IMR-90 (cell line): ENCODE results near the gene CACNA1D. TPM values are rescaled to one million over a fixed set of nuclear protein-coding genes. Genes with fewer than 3 reads are reported as not detected.

ENCODE experiments used
- ATAC-seq: fragments of 200-7000 bp; cut with Tn5 transposase; 2 replicates; pipeline ENCODE4 v1.9.1; 2020; ENCODE audit warnings: low read depth, mild to moderate bottlenecking, moderate library complexity
- BruUV-seq: library from RNA; stranded (reverse); fragments of 400-500 nt; replicated peaks from 2 replicates; lab custom pipeline; 2021; lab: Mats Ljungman, UMichigan
- CTCF ChIA-PET: fragments of 300-600 bp; formaldehyde crosslinking; extraction: SDS; loops from one replicate; lab custom pipeline; 2021; ENCODE audit warnings: antibody characterized with exemption; lab: Yijun Ruan, JAX
- POLR2A ChIA-PET: fragments of 300-600 bp; sonication (Branson Sonifier 250); formaldehyde crosslinking; loops from one replicate; lab custom pipeline; 2022; ENCODE audit warnings: antibody characterized with exemption; ENCODE audit not compliant: unreplicated experiment; lab: Charles Lee
- DNase-seq: peaks from one replicate; pipeline ENCODE4 v3.0.0; 2013
- H2AFZ ChIP-seq: replicated peaks from 2 replicates; pipeline ENCODE3; 2013; ENCODE audit warnings: low read length, mild to moderate bottlenecking; ENCODE audit not compliant: poor library complexity
- H2AK5ac ChIP-seq: 2 replicates; pipeline ENCODE4 v1.6.1; 2013; ENCODE audit warnings: low read depth, low read length, inconsistent platforms
- H2AK9ac ChIP-seq: replicated peaks from 2 replicates; pipeline ENCODE3; 2013; ENCODE audit warnings: mild to moderate bottlenecking, low read depth, low read length, moderate library complexity; ENCODE audit not compliant: poor library complexity
- H2BK120ac ChIP-seq: 2 replicates; pipeline ENCODE4 v1.6.1; 2013; ENCODE audit warnings: low read depth, low read length, inconsistent platforms
- H2BK15ac ChIP-seq: 3 replicates; pipeline ENCODE4 v1.6.1; 2013; ENCODE audit warnings: low read depth, low read length, inconsistent platforms
- H2BK20ac ChIP-seq: 2 replicates; pipeline ENCODE4 v1.6.1; 2013; ENCODE audit warnings: low read depth, mild to moderate bottlenecking, inconsistent platforms, low read length, moderate library complexity
- H2BK5ac ChIP-seq: 2 replicates; pipeline ENCODE4 v1.6.1; 2013; ENCODE audit warnings: mild to moderate bottlenecking, low read depth, low read length, inconsistent platforms; ENCODE audit not compliant: poor library complexity, severe bottlenecking
- H3K14ac ChIP-seq: replicated peaks from 2 replicates; pipeline ENCODE4 v1.6.1; 2013; ENCODE audit warnings: low read depth, low read length, inconsistent platforms
- H3K18ac ChIP-seq: 2 replicates; pipeline ENCODE4 v1.6.1; 2013; ENCODE audit warnings: low read depth, low read length, control low read depth
- H3K23ac ChIP-seq: 2 replicates; pipeline ENCODE4 v1.6.1; 2013; ENCODE audit warnings: low read depth, low read length, inconsistent platforms
- H3K27ac ChIP-seq: 2 replicates; pipeline ENCODE4 v1.5.1; 2013; ENCODE audit warnings: mild to moderate bottlenecking, control low read depth, low read length; ENCODE audit not compliant: insufficient read depth
- H3K27me3 ChIP-seq: 2 replicates; pipeline ENCODE4 v1.6.1; 2013; ENCODE audit warnings: low read length; ENCODE audit not compliant: control insufficient read depth, insufficient read depth
- H3K36me3 ChIP-seq: 2 replicates; pipeline ENCODE4 v1.6.1; 2013; ENCODE audit warnings: low read length, mixed read lengths; ENCODE audit not compliant: control insufficient read depth, insufficient read depth
- H3K4ac ChIP-seq: 2 replicates; pipeline ENCODE4 v1.6.1; 2013; ENCODE audit warnings: low read depth, low read length, inconsistent platforms
- H3K4me1 ChIP-seq: 2 replicates; pipeline ENCODE4 v1.6.1; 2013; ENCODE audit warnings: low read length, mixed read lengths; ENCODE audit not compliant: control insufficient read depth, insufficient read depth
- H3K4me2 ChIP-seq: 2 replicates; pipeline ENCODE4 v1.6.1; 2013; ENCODE audit warnings: low read depth, mild to moderate bottlenecking, control low read depth, low read length, moderate library complexity
- H3K4me3 ChIP-seq: 2 replicates; pipeline ENCODE4 v1.5.1; 2013; ENCODE audit warnings: low read depth, mild to moderate bottlenecking, control low read depth, low read length, moderate library complexity; ENCODE audit not compliant: insufficient read depth
- H3K56ac ChIP-seq: 2 replicates; pipeline ENCODE4 v1.6.1; 2013; ENCODE audit warnings: low read length, inconsistent platforms; ENCODE audit not compliant: insufficient read depth; ENCODE audit errors: extremely low read depth
- H3K79me1 ChIP-seq, 2 experiments: 2 replicates each; pipeline ENCODE4 v1.6.1; 2013; ENCODE audit warnings: low read length in 2 of 2, inconsistent platforms in 1 of 2, low read depth in 1 of 2
- H3K9ac ChIP-seq: 2 replicates; pipeline ENCODE4 v1.6.1; 2013; ENCODE audit warnings: low read depth, low read length, control low read depth
- H3K9me1 ChIP-seq: 2 replicates; pipeline ENCODE4 v1.6.1; 2013; ENCODE audit warnings: low read length, inconsistent platforms; ENCODE audit not compliant: insufficient read depth
- H3K9me3 ChIP-seq: 2 replicates; pipeline ENCODE4 v1.6.1; 2013; ENCODE audit warnings: low read length; ENCODE audit not compliant: control insufficient read depth, insufficient read depth
- H4K20me1 ChIP-seq: 2 replicates; pipeline ENCODE4 v1.6.1; 2013; ENCODE audit warnings: low read length, inconsistent platforms; ENCODE audit not compliant: insufficient read depth
- H4K5ac ChIP-seq: 2 replicates; pipeline ENCODE4 v1.6.1; 2013; ENCODE audit warnings: mild to moderate bottlenecking, low read depth, low read length, control low read depth
- H4K8ac ChIP-seq, 2 experiments: 2 replicates each; pipeline ENCODE4 v1.6.1; 2013; ENCODE audit warnings: low read depth in 2 of 2, low read length in 2 of 2, control low read depth in 1 of 2, inconsistent platforms in 1 of 2
- H4K91ac ChIP-seq: 2 replicates; pipeline ENCODE4 v1.6.1; 2013; ENCODE audit warnings: low read depth, low read length, inconsistent platforms; ENCODE audit not compliant: insufficient read depth
- CEBPB ChIP-seq: IDR thresholded peaks from 2 replicates; pipeline ENCODE4 v1.6.1; 2012; ENCODE audit warnings: low read depth, low read length, improper control_type of control experiment
- CTCF ChIP-seq: conservative IDR thresholded peaks from 2 replicates; pipeline ENCODE4 v1.5.1; 2012; ENCODE audit warnings: mild to moderate bottlenecking, low read depth, low read length, improper control_type of control experiment
- ELK1 ChIP-seq: fragments of 150-350 bp; IDR thresholded peaks from 2 replicates; pipeline ENCODE4 v1.6.1; 2016; ENCODE audit warnings: low read depth, mild to moderate bottlenecking, low read length, moderate library complexity, borderline replicate concordance
- FOS ChIP-seq: fragments of 150-350 bp; IDR thresholded peaks from 2 replicates; pipeline ENCODE4 v1.6.1; 2016; ENCODE audit warnings: low read depth, low read length
- MAFK ChIP-seq: IDR thresholded peaks from 2 replicates; pipeline ENCODE4 v1.6.1; 2012; ENCODE audit warnings: low read depth, low read length, improper control_type of control experiment
- MAZ ChIP-seq: IDR thresholded peaks from 2 replicates; pipeline ENCODE4 v1.6.1; 2012; ENCODE audit warnings: low read depth, mild to moderate bottlenecking, low read length, improper control_type of control experiment, moderate library complexity, borderline replicate concordance
- MXI1 ChIP-seq: IDR thresholded peaks from 2 replicates; pipeline ENCODE4 v1.6.1; 2012; ENCODE audit warnings: low read depth, mild to moderate bottlenecking, low read length, moderate library complexity, borderline replicate concordance
- NFE2L2 ChIP-seq: fragments of 150-350 bp; IDR thresholded peaks from 2 replicates; pipeline ENCODE4 v1.6.1; 2016; ENCODE audit warnings: low read depth, mild to moderate bottlenecking, low read length
- POLR2A ChIP-seq: IDR thresholded peaks from 2 replicates; pipeline ENCODE4 v1.6.1; 2012; ENCODE audit warnings: mild to moderate bottlenecking, low read depth, low read length
- RAD21 ChIP-seq: IDR thresholded peaks from 2 replicates; pipeline ENCODE4 v1.6.1; 2012; ENCODE audit warnings: low read length, improper control_type of control experiment
- RCOR1 ChIP-seq: IDR thresholded peaks from 2 replicates; pipeline ENCODE4 v1.6.1; 2012; ENCODE audit warnings: mild to moderate bottlenecking, low read length, improper control_type of control experiment; ENCODE audit not compliant: insufficient replicate concordance
- SMC3 ChIP-seq: fragments of 150-350 bp; IDR thresholded peaks from 2 replicates; pipeline ENCODE4 v1.6.1; 2016; ENCODE audit warnings: low read depth, mild to moderate bottlenecking, antibody characterized with exemption, low read length, moderate library complexity
- WGBS, 2 experiments: methylation state at CpG; one replicate each; pipeline versions ENCODE4 v1.1.5 to v1.1.7; 2013; ENCODE audit warnings: missing lambda C conversion rate in 2 of 2; ENCODE audit not compliant: insufficient read length in 1 of 2; ENCODE audit errors: extremely low coverage in 2 of 2; 5-methylcytosine and 5-hydroxymethylcytosine counted together
- dilution Hi-C: fragments of 300-500 bp; cut with HindIII; formaldehyde crosslinking; loops from one replicate; pipeline ENCODE4 v1.14.3; 2018; ENCODE audit warnings: low sequenced_read_pairs; ENCODE audit not compliant: unreplicated experiment
- in situ Hi-C: fragments of 300-500 bp; cut with MboI; formaldehyde crosslinking; loops from 3 replicates; pipeline ENCODE4 v1.14.3; 2019; ENCODE audit warnings: low sequenced_read_pairs, inconsistent platforms, mixed read lengths
- intact Hi-C: fragments of 100-400 bp; cut with micrococcal nuclease; formaldehyde crosslinking; loops from 2 replicates; pipeline ENCODE4 v1.10.0; 2022
- polyA plus RNA-seq, 3 experiments: library from polyadenylated mRNA; depleted of rRNA; stranded (reverse); fragments of >200 nt; gene quantifications; 2 replicates each; pipeline ENCODE4 v1.2.3, GENCODE V29; 2012; ENCODE audit warnings: low replicate concordance in 1 of 3
- total RNA-seq: library from RNA; depleted of rRNA; stranded (reverse); fragments of >200 nt; gene quantifications from 2 replicates; pipeline ENCODE4 v1.2.3, GENCODE V29; 2012

CACNA1D gene
- total and polyA plus RNA-seq, 2 of the 4 experiments (the other 2 are of a cell fraction): 0.07 TPM; not detected in 1

- Histone ChIP-seq H3K27me3 (peaks cover 8% of the 10 kb centered on the region), H2AFZ (peak overlapping the region; percentile 63), H3K36me3 (no peaks in the 10 kb centered on the region), H4K8ac (no peak overlapping the region), H3K79me1 (no peaks in the 10 kb centered on the region), H2BK120ac (no peak overlapping the region), H2AK5ac (no peak overlapping the region), H3K27ac (no peak overlapping the region), H3K23ac (no peak overlapping the region), H3K9me3 (no peaks in the 10 kb centered on the region), H2BK20ac (no peak overlapping the region), H3K56ac (no peak overlapping the region), H4K91ac (no peak overlapping the region), H2AK9ac (no peak overlapping the region), H3K9me1 (no peaks in the 10 kb centered on the region), H2BK5ac (no peak overlapping the region), H3K4me3 (no peak overlapping the region), H3K18ac (no peak overlapping the region), H4K20me1 (no peaks in the 10 kb centered on the region), H3K9ac (no peak overlapping the region), H3K4me2 (no peak overlapping the region), H3K4me1 (no peaks in the 10 kb centered on the region), H3K4ac (no peak overlapping the region), H3K14ac (no peak overlapping the region), H4K5ac (no peak overlapping the region), H2BK15ac (no peak overlapping the region)
- 80% methylated on average over 4 of the region's 14 CpGs; no CpG with 5 or more reads in 1 of the 2 experiments for WGBS, 2 experiments
- no peak for DNase-seq
- no TSS peak for BruUV-seq
- dilution Hi-C loops (no loop called here), in situ Hi-C loops (no loop called here), intact Hi-C loops (no loop called here)
- no peak for ATAC-seq
- TF ChIP-seq SMC3 (no peak), MAFK (no peak), FOS (no peak), ELK1 (no peak), CEBPB (no peak), NFE2L2 (no peak), MXI1 (no peak), CTCF (no peak), POLR2A (no peak), RCOR1 (no peak), MAZ (no peak), RAD21 (no peak)
- CTCF ChIA-PET: no interaction called here
- POLR2A ChIA-PET: no interaction called here
Measured at GRCh38 chr3:53818221-53819162, 324.1 kb downstream of the CACNA1D start.
